DOHH2 (cell line): Measurements from ENCODE around the gene DNAJC21.

Source experiments
- H3F3A ChIP-seq: fragments of 200-600 bp; sonication (generic), shearing (Covaris generic); 2 replicates; pipeline ENCODE4 v1.6.0; 2016; ENCODE audit warnings: antibody characterized with exemption, mild to moderate bottlenecking; ENCODE audit not compliant: control insufficient read depth, insufficient read depth
- H3K27ac ChIP-seq: fragments of 200-600 bp; sonication (generic); 2 replicates; pipeline ENCODE4 v1.5.1; 2014; ENCODE audit warnings: low read depth, mild to moderate bottlenecking, low read length, moderate library complexity
- H3K27me3 ChIP-seq: fragments of 200-600 bp; sonication (generic); 2 replicates; pipeline ENCODE4 v1.6.1; 2014; ENCODE audit warnings: mild to moderate bottlenecking, low read length, mixed read lengths; ENCODE audit not compliant: control insufficient read depth
- H3K36me3 ChIP-seq: fragments of 200-600 bp; sonication (generic); 2 replicates; pipeline ENCODE4 v1.6.1; 2014; ENCODE audit warnings: mild to moderate bottlenecking, low read length, moderate library complexity, mixed read lengths; ENCODE audit not compliant: control insufficient read depth
- H3K4me1 ChIP-seq: fragments of 200-600 bp; sonication (generic); 2 replicates; pipeline ENCODE4 v1.6.1; 2014; ENCODE audit warnings: mild to moderate bottlenecking, low read length, mixed read lengths; ENCODE audit not compliant: control insufficient read depth
- H3K4me2 ChIP-seq: fragments of 200-600 bp; sonication (generic); 2 replicates; pipeline ENCODE4 v1.6.0; 2014; ENCODE audit warnings: mild to moderate bottlenecking, low read length, moderate library complexity
- H3K4me3 ChIP-seq: fragments of 200-600 bp; sonication (generic); 2 replicates; pipeline ENCODE4 v1.5.1; 2014; ENCODE audit warnings: mild to moderate bottlenecking, low read length, mixed read lengths
- H3K79me2 ChIP-seq: fragments of 200-600 bp; sonication (generic); 2 replicates; pipeline ENCODE4 v1.6.1; 2014; ENCODE audit warnings: mild to moderate bottlenecking, low read length, mixed read lengths; ENCODE audit not compliant: control insufficient read depth
- H3K9me2 ChIP-seq: fragments of 200-600 bp; sonication (generic); replicated peaks from 2 replicates; pipeline ENCODE4 v1.6.1; 2014; ENCODE audit warnings: mild to moderate bottlenecking, low read length, mixed read lengths; ENCODE audit not compliant: control insufficient read depth
- H3K9me3 ChIP-seq: fragments of 200-600 bp; sonication (generic); 2 replicates; pipeline ENCODE4 v1.6.1; 2014; ENCODE audit warnings: antibody characterized with exemption, low read length, mixed read lengths; ENCODE audit not compliant: control insufficient read depth, insufficient read depth
- H4K20me1 ChIP-seq: fragments of 200-600 bp; sonication (generic); 2 replicates; pipeline ENCODE4 v1.6.0; 2014; ENCODE audit warnings: low read depth, mild to moderate bottlenecking, antibody characterized with exemption, low read length, moderate library complexity; ENCODE audit not compliant: control insufficient read depth, insufficient read depth
- EZH2phosphoT487 ChIP-seq: fragments of 200-600 bp; sonication (generic); IDR thresholded peaks from 2 replicates; pipeline ENCODE4 v1.6.1; 2017; ENCODE audit warnings: borderline replicate concordance, mild to moderate bottlenecking, antibody characterized with exemption, low read length, moderate library complexity, mixed read lengths
- TF ChIP-seq, protein P1 (sequence below): fragments of 200-600 bp; sonication (generic); IDR thresholded peaks from one replicate; pipeline ENCODE4 v1.5.1; 2014; ENCODE audit warnings: antibody characterized with exemption, mild to moderate bottlenecking, low read depth, low read length; ENCODE audit not compliant: poor library complexity, severe bottlenecking

DNAJC21 gene

DNA sequence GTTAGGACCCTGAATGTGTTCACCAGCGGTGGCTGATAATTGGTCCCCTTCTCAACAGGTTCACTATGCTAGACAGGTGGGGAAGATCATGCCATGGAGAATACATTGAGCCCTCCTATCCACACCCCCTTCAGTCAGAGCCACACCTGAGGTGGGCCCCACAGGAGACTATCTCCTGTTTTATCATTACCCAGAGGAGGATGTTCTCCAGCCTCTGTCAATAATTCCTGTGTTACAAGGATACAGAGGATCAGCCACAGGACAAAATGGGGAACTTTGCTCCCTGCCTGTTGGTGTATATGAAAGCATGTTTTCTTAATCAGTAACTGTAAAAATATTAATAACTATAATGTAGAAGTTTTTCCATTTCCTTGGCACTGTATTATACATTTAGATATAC is 40.0 kb upstream of the DNAJC21 start:
- no peaks in the 10 kb centered on the region for H3K79me2 ChIP-seq
- no peaks in the 10 kb centered on the region for H3K4me1 ChIP-seq

DNA sequence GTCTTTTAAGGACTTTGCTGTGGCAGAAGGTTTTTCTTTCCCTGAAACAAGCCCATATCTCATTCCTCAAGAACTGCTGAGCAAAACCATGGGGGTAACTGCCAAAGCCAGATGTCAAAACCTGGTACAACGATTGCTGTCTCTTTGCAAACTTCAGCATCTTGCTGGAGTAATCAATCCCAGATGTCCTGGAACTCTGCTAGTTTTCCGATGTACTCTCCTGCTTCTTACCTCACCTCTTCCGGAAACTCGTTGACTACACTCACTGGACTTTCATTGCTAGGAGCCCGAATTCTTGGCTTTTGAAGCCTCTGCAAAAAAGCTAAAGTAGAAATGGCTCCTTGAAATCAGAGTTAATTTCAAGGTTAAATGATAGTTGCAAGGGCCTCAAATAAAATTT is 37.4 kb upstream of the DNAJC21 start:
- H3K27ac ChIP-seq, result no peak overlapping the region
- no peak overlapping the region for H3K4me3 ChIP-seq

More for the DNA sequence above, 40.0 kb upstream of the DNAJC21 start:
- 0 out of 2 replicates have a peak, but pooled peaks cover 2% of the 10 kb centered on the region for H3K27me3 ChIP-seq
- no peak for TF ChIP-seq EZH2phosphoT487
- TF ChIP-seq, protein P1, sequence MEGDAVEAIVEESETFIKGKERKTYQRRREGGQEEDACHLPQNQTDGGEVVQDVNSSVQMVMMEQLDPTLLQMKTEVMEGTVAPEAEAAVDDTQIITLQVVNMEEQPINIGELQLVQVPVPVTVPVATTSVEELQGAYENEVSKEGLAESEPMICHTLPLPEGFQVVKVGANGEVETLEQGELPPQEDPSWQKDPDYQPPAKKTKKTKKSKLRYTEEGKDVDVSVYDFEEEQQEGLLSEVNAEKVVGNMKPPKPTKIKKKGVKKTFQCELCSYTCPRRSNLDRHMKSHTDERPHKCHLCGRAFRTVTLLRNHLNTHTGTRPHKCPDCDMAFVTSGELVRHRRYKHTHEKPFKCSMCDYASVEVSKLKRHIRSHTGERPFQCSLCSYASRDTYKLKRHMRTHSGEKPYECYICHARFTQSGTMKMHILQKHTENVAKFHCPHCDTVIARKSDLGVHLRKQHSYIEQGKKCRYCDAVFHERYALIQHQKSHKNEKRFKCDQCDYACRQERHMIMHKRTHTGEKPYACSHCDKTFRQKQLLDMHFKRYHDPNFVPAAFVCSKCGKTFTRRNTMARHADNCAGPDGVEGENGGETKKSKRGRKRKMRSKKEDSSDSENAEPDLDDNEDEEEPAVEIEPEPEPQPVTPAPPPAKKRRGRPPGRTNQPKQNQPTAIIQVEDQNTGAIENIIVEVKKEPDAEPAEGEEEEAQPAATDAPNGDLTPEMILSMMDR, result no peak
- H3K4me3 ChIP-seq, result no peak overlapping the region
- H3K27ac ChIP-seq, result no peak overlapping the region
- H3K9me2 ChIP-seq, result no peaks in the 10 kb centered on the region
- no peak overlapping the region for H3K4me2 ChIP-seq
- no peaks in the 10 kb centered on the region for H3F3A ChIP-seq
- no peaks in the 10 kb centered on the region for H3K9me3 ChIP-seq
- H4K20me1 ChIP-seq, result no peaks in the 10 kb centered on the region
- no peaks in the 10 kb centered on the region for H3K36me3 ChIP-seq

DNA sequence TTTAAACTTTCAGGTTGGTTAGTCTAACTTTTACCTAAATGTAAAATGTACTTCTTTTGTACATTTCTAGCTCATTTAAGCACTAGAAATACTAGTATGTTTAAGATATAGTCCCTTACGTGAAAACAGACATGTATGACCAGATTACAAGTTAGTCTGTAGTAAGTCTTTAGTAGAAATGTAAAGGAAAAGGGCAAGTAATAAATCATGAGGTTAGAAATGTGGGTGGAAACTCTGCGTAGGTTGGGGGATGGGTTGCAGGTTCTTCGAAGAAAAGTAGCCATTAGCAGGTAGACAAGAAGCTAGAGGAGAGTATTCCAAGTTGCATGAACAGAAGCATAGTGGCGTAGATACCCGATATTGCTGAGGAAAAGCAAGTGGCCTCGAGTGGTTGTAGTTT is 36.9 kb upstream of the DNAJC21 start:
- H3K36me3 ChIP-seq, result no peaks in the 10 kb centered on the region
- no peak overlapping the region for H3K27ac ChIP-seq
- no peak overlapping the region for H3K4me3 ChIP-seq
- H3K9me2 ChIP-seq, result no peaks in the 10 kb centered on the region
- H3K79me2 ChIP-seq, result no peaks in the 10 kb centered on the region
- no peak for TF ChIP-seq EZH2phosphoT487
- TF ChIP-seq, protein P1, result no peak
- H3F3A ChIP-seq, result no peaks in the 10 kb centered on the region
- H3K27me3 ChIP-seq, result no peaks in the 10 kb centered on the region
- H3K4me2 ChIP-seq, result no peak overlapping the region
- no peaks in the 10 kb centered on the region for H3K9me3 ChIP-seq
- H3K4me1 ChIP-seq, result no peaks in the 10 kb centered on the region
- no peaks in the 10 kb centered on the region for H4K20me1 ChIP-seq

More for the DNA sequence above, 37.4 kb upstream of the DNAJC21 start:
- Histone ChIP-seq H3K9me2 (no peaks in the 10 kb centered on the region), H3K79me2 (no peaks in the 10 kb centered on the region), H3K4me2 (no peak overlapping the region), H3F3A (no peaks in the 10 kb centered on the region), H3K4me1 (no peaks in the 10 kb centered on the region), H4K20me1 (no peaks in the 10 kb centered on the region), H3K9me3 (no peaks in the 10 kb centered on the region), H3K36me3 (no peaks in the 10 kb centered on the region), H3K27me3 (no peaks in the 10 kb centered on the region)
- TF ChIP-seq EZH2phosphoT487, result no peak
- TF ChIP-seq, protein P1, result no peak
